Measurements from ENCODE around the gene ZC3H10.

GRCh38 chr12:56160193-56160763, 42.2 kb downstream of the ZC3H10 start:
- no peak for TF ChIP-seq POLR2A (IDR thresholded peaks at IDR 0.05)
- TF ChIP-seq POLR2AphosphoS5 (IDR thresholded peaks at IDR 0.05): peak; percentile 46 to 70

All from upper lobe of left lung (tissue), 4 donors.